Adipose tissue (tissue), 3 donors: ENCODE measurements around the gene PLP1. TPM values are rescaled to one million over a fixed set of nuclear protein-coding genes. Genes with fewer than 3 reads are reported as not detected.
"Not testable (repeated sequence)": the region's sequence is repeated elsewhere in the genome, so short reads cannot be mapped to it uniquely, and the experiment has no call there.

Experiments used
- H3K27ac ChIP-seq: one replicate; pipeline ENCODE4 v1.5.1; 2013; ENCODE audit warnings: low read depth, low read length
- WGBS, 3 donors: extraction: QIAGEN DNeasy Blood & Tissue Kit; methylation state at CpG; one replicate each; pipeline ENCODE4 v1.1.7; 2013; 5-methylcytosine and 5-hydroxymethylcytosine counted together
- polyA plus RNA-seq, 3 donors: library from polyadenylated mRNA; stranded (reverse); fragments of 200-250 nt; gene quantifications; one replicate each; pipeline ENCODE4 v1.2.3, GENCODE V29; 2013
- donor health status: healthy with polysubstance abuse.
- donor health status: Bipolar disorder and iron deficiency.
- donor health status: healthy.

Gene PLP1
- polyA plus RNA-seq, 3 donors: 1.4 to 3.0 (median 2.5) TPM

DNA sequence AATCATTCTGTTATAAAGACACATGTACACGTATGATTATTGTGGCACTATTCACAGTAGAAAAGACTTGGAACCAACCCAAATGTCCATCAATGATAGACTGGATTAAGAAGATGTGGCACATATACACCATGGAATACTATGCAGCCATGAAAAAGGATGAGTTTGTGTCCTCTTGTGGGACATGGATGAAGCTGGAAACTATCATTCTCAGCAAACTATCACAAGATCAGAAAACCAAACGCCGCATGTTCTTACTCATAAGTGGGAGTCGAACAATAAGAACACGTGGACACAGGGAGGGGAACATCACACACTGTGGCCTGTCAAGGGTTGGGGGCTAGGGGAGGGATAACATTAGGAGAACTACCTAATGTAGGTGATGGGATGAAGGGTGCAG, 40.5 kb downstream of the PLP1 start:
- 42 to 55% (median 51%) methylated on average over 5 of the region's 5 CpGs for WGBS, 3 donors
- H3K27ac ChIP-seq: not testable (repeated sequence)

GRCh38 chrX:103817502-103817901, 40.9 kb downstream of the PLP1 start:
- no peak overlapping the region for H3K27ac ChIP-seq
- WGBS, 3 donors: 11 to 30% (median 21%) methylated on average over 5 of the region's 5 CpGs

GRCh38 chrX:103818842-103819619, 42.4 kb downstream of the PLP1 start:
- WGBS, 3 donors: 47 to 50% (median 49%) methylated on average over 7 of the region's 7 CpGs
- H3K27ac ChIP-seq: no peak overlapping the region

GRCh38 chrX:103820802-103821201, 44.2 kb downstream of the PLP1 start:
- H3K27ac ChIP-seq: not testable (repeated sequence)
- WGBS, 3 donors: 93 to 100% (median 96%) methylated on average over 3 to 6 of the region's 6 CpGs

GRCh38 chrX:103823591-103823990, 47.0 kb downstream of the PLP1 start:
- H3K27ac ChIP-seq: no peak overlapping the region

- 68 to 85% (median 81%) methylated on average over 1 of the region's 1 CpG for WGBS, 3 donors
- no peak overlapping the region for H3K27ac ChIP-seq
Observed at GRCh38 chrX:103825881-103826280, 49.2 kb downstream of the PLP1 start.

GRCh38 chrX:103828529-103828928, 51.9 kb downstream of the PLP1 start:
- 65 to 81% (median 75%) methylated on average over 2 of the region's 2 CpGs for WGBS, 3 donors
- H3K27ac ChIP-seq: no peak overlapping the region

GRCh38 chrX:103830848-103831247, 54.2 kb downstream of the PLP1 start:
- no peak overlapping the region for H3K27ac ChIP-seq
- 66 to 84% (median 80%) methylated on average over 6 to 7 of the region's 7 CpGs for WGBS, 3 donors

GRCh38 chrX:103831342-103831802, 54.7 kb downstream of the PLP1 start:
- WGBS, 3 donors: 9 to 29% (median 22%) methylated on average over 10 to 11 of the region's 11 CpGs

GRCh38 chrX:103831803-103832544, 55.3 kb downstream of the PLP1 start, which contains the start of gene RAB9B:
Gene RAB9B (minus strand): TSS chrX:103832257. CDS start chrX:103825784, 6,473 bp downstream.
- whole genome bisulfite sequencing, 3 donors: 0 to 13% (median 1%) methylated on average over 10 to 47 of the region's 54 CpGs
- no peak within 1 kb of the TSS for H3K27ac ChIP-seq

More at GRCh38 chrX:103831342-103831802, 54.7 kb downstream of the PLP1 start:
- H3K27ac ChIP-seq: no peak overlapping the region

GRCh38 chrX:103839404-103839803, 62.8 kb downstream of the PLP1 start:
- no peak overlapping the region for H3K27ac ChIP-seq
- WGBS, 3 donors: 45 to 82% (median 78%) methylated on average over 1 of the region's 1 CpG

Other genes starting within 250 kb of the PLP1 start
- 100 to 1,000 TPM in 1 of 3 donors, 10 to 100 TPM in 2; 48.9 to 464 (median 89.0) TPM for gene TCEAL4, start 191.3 kb upstream of the PLP1 start, polyA plus RNA-seq
- gene TCEAL3, start 168.9 kb upstream of the PLP1 start, polyA plus RNA-seq: 100 to 1,000 TPM in 1 of 3 donors, 10 to 100 TPM in 2; 18.5 to 104 (median 18.8) TPM
- gene TCEAL1, start 147.9 kb upstream of the PLP1 start, polyA plus RNA-seq: 10 to 100 TPM; 13.6 to 70.2 (median 20.8) TPM
- gene MORF4L2, start 90.1 kb upstream of the PLP1 start, polyA plus RNA-seq: 100 to 1,000 TPM; 141 to 304 (median 184) TPM
- not detected for gene TMEM31, start 65.9 kb upstream of the PLP1 start, polyA plus RNA-seq
- under 1 TPM; 0.28 to 0.45 (median 0.40) TPM for gene RAB9B, start 55.4 kb downstream of the PLP1 start, polyA plus RNA-seq
- gene TMSB15B, start 185.8 kb downstream of the PLP1 start, polyA plus RNA-seq: 1 to 10 TPM in 2 of 3 donors, under 1 TPM in 1; 0.95 to 3.4 (median 1.3) TPM
- not detected for gene H2BW1, start 236.9 kb downstream of the PLP1 start, polyA plus RNA-seq